SK-N-SH treated with all-trans-retinoic acid at 6 μM for 48 hours (cell line): ENCODE results near the gene SPTBN4.

ENCODE experiments used
- ATAC-seq: fragments of 200-7000 bp; cut with Tn5 transposase; 3 replicates; pipeline ENCODE4 v1.9.1; 2020; ENCODE audit warnings: mild to moderate bottlenecking, moderate library complexity
- ARNTL ChIP-seq: fragments of 450-650 bp; formaldehyde crosslinking; IDR thresholded peaks from 2 replicates; pipeline ENCODE4 v1.5.0; 2020; ENCODE audit warnings: low read depth, mild to moderate bottlenecking, moderate library complexity, borderline replicate concordance
- BACH2 ChIP-seq: fragments of 250-450 bp; sonication (Bioruptor Pico); IDR thresholded peaks from 2 replicates; pipeline ENCODE4 v1.9.0; 2021; ENCODE audit warnings: mild to moderate bottlenecking, borderline replicate concordance
- CREB5 ChIP-seq: fragments of 250-450 bp; sonication (Bioruptor Pico); IDR thresholded peaks from 2 replicates; pipeline ENCODE4 v1.5.1; 2020; ENCODE audit warnings: low read depth, mild to moderate bottlenecking, moderate library complexity
- CSDC2 ChIP-seq: fragments of 250-450 bp; sonication (Bioruptor Pico); IDR thresholded peaks from 2 replicates; pipeline ENCODE4 v1.5.0; 2020; ENCODE audit warnings: mild to moderate bottlenecking, moderate library complexity
- CSRNP3 ChIP-seq: fragments of 250-450 bp; sonication (Bioruptor Pico); IDR thresholded peaks from 2 replicates; pipeline ENCODE4 v1.5.1; 2021; ENCODE audit warnings: mild to moderate bottlenecking, moderate library complexity
- ESRRG ChIP-seq: fragments of 250-450 bp; sonication (Bioruptor Pico); IDR thresholded peaks from 2 replicates; pipeline ENCODE4 v1.6.1; 2021; ENCODE audit warnings: mild to moderate bottlenecking
- ISL1 ChIP-seq: fragments of 250-450 bp; sonication (Bioruptor Pico); IDR thresholded peaks from 2 replicates; pipeline ENCODE4 v2.1.2; 2022; ENCODE audit warnings: mild to moderate bottlenecking, moderate library complexity
- OSR1 ChIP-seq: fragments of 250-450 bp; sonication (Bioruptor Pico); IDR thresholded peaks from 2 replicates; pipeline ENCODE4 v1.8.0; 2022; ENCODE audit warnings: moderate library complexity, mild to moderate bottlenecking, inconsistent platforms
- PATZ1 ChIP-seq: fragments of 250-450 bp; sonication (Bioruptor Pico); IDR thresholded peaks from 2 replicates; pipeline ENCODE4 v1.8.0; 2020; ENCODE audit warnings: mild to moderate bottlenecking, moderate library complexity, borderline replicate concordance
- POU6F1 ChIP-seq: fragments of 250-450 bp; sonication (Bioruptor Pico); IDR thresholded peaks from 2 replicates; pipeline ENCODE4 v1.8.0; 2021; ENCODE audit warnings: low read depth, mild to moderate bottlenecking, moderate library complexity, borderline replicate concordance
- PPARA ChIP-seq: fragments of 250-450 bp; sonication (Bioruptor Pico); IDR thresholded peaks from 2 replicates; pipeline ENCODE4 v1.5.0; 2020; ENCODE audit warnings: mild to moderate bottlenecking, borderline replicate concordance
- SNAI2 ChIP-seq: fragments of 250-450 bp; sonication (Bioruptor Pico); IDR thresholded peaks from 2 replicates; pipeline ENCODE4 v1.5.0; 2020; ENCODE audit warnings: mild to moderate bottlenecking, moderate library complexity
- TCF4 ChIP-seq: fragments of 250-450 bp; sonication (Bioruptor Pico); IDR thresholded peaks from 2 replicates; pipeline ENCODE4 v1.8.0; 2021; ENCODE audit warnings: mild to moderate bottlenecking, moderate library complexity, borderline replicate concordance
- TSHZ2 ChIP-seq: fragments of 250-450 bp; sonication (Bioruptor Pico); IDR thresholded peaks from 2 replicates; pipeline ENCODE4 v1.5.0; 2020; ENCODE audit warnings: mild to moderate bottlenecking, moderate library complexity
- ZC3H10 ChIP-seq: fragments of 250-450 bp; sonication (Bioruptor Pico); IDR thresholded peaks from 2 replicates; pipeline ENCODE4 v1.5.1; 2021; ENCODE audit warnings: mild to moderate bottlenecking, moderate library complexity
- ZFP3 ChIP-seq: fragments of 250-450 bp; sonication (Bioruptor Pico); IDR thresholded peaks from 2 replicates; pipeline ENCODE4 v1.5.0; 2020; ENCODE audit warnings: mild to moderate bottlenecking, moderate library complexity
- ZFP30 ChIP-seq: fragments of 450-650 bp; formaldehyde crosslinking; IDR thresholded peaks from 2 replicates; pipeline ENCODE4 v1.5.0; 2022; ENCODE audit warnings: mild to moderate bottlenecking, moderate library complexity
- ZNF565 ChIP-seq: fragments of 450-650 bp; formaldehyde crosslinking; conservative IDR thresholded peaks from 2 replicates; pipeline ENCODE4 v1.5.0; 2020; ENCODE audit warnings: low read depth, mild to moderate bottlenecking, moderate library complexity
- ZNF70 ChIP-seq: fragments of 450-650 bp; formaldehyde crosslinking; IDR thresholded peaks from 2 replicates; pipeline ENCODE4 v1.5.0; 2020; ENCODE audit warnings: mild to moderate bottlenecking, moderate library complexity
- ZNF8 ChIP-seq: fragments of 450-650 bp; formaldehyde crosslinking; IDR thresholded peaks from 2 replicates; pipeline ENCODE4 v1.5.0; 2020; ENCODE audit warnings: mild to moderate bottlenecking, moderate library complexity

The SPTBN4 gene

GRCh38 chr19:40571831-40572495 is 105.2 kb downstream of the SPTBN4 start (continued):
- no peak for TF ChIP-seq CSRNP3
- no peak for TF ChIP-seq ZFP3 (CRISPR knock-in tag)
- no peak for TF ChIP-seq TSHZ2 (CRISPR knock-in tag)
- TF ChIP-seq ISL1 (CRISPR knock-in tag) = no peak
- no peak for TF ChIP-seq ZFP30 (CRISPR knock-in tag)
- TF ChIP-seq ZNF70 (CRISPR knock-in tag) = no peak

- no peak for ATAC-seq
- TF ChIP-seq CSRNP3 = no peak
- TF ChIP-seq ZFP3 (CRISPR knock-in tag) = no peak
- TF ChIP-seq CSDC2 = no peak
- no peak for TF ChIP-seq ZNF565
- TF ChIP-seq ZNF70 (CRISPR knock-in tag) = no peak
- TF ChIP-seq PPARA (CRISPR knock-in tag) = no peak
- TF ChIP-seq ESRRG = no peak
- TF ChIP-seq ZNF8 (CRISPR knock-in tag) = no peak
- TF ChIP-seq ZFP30 (CRISPR knock-in tag) = no peak
- TF ChIP-seq SNAI2 (CRISPR knock-in tag) = no peak
- no peak for TF ChIP-seq ARNTL (CRISPR knock-in tag)
- no peak for TF ChIP-seq OSR1 (CRISPR knock-in tag)
- TF ChIP-seq POU6F1 (CRISPR knock-in tag) = no peak
- no peak for TF ChIP-seq CREB5 (CRISPR knock-in tag)
- TF ChIP-seq BACH2 (CRISPR knock-in tag) = no peak
- TF ChIP-seq, all 23 proteins: peak for 0
These were observed 108.5 kb downstream of the SPTBN4 start for GRCh38 chr19:40575326-40575725.

- ATAC-seq = peak; percentile 5; the same call in 2 of the 3 replicates
- TF ChIP-seq PATZ1 (CRISPR knock-in tag) = no peak
- no peak for TF ChIP-seq ZNF8 (CRISPR knock-in tag)
- TF ChIP-seq ZC3H10 = no peak
- no peak for TF ChIP-seq SNAI2 (CRISPR knock-in tag)
- no peak for TF ChIP-seq CSDC2
- TF ChIP-seq PPARA (CRISPR knock-in tag) = no peak
- no peak for TF ChIP-seq TCF4 (CRISPR knock-in tag)
- no peak for TF ChIP-seq OSR1 (CRISPR knock-in tag)
- TF ChIP-seq BACH2 (CRISPR knock-in tag) = no peak
- no peak for TF ChIP-seq ZFP30 (CRISPR knock-in tag)
- TF ChIP-seq TSHZ2 (CRISPR knock-in tag) = no peak
These were observed 109.4 kb downstream of the SPTBN4 start for GRCh38 chr19:40576151-40576584.
